Kidney (tissue), 14 donors: ENCODE results near the gene SUB1. TPM values are rescaled to one million over a fixed set of nuclear protein-coding genes. Genes with fewer than 3 reads are reported as not detected.

Experiments used
- DNase-seq, 5 donors: peaks; one replicate each; pipeline ENCODE4 v3.0.0-alpha.2; 2013 to 2020
- FAIRE-seq: peaks from 2 replicates; lab custom pipeline; 2012; peaks lifted over from hg19 to GRCh38; lab: Jason Lieb, UNC
- H3K27ac ChIP-seq, 2 donors: one replicate each; pipeline ENCODE4 v1.7.0; 2013; ENCODE audit warnings: low read depth in 2 of 2, low read length in 2 of 2, inconsistent platforms in 1 of 2
- H3K27me3 ChIP-seq: one replicate; pipeline ENCODE4 v1.7.1; 2013; ENCODE audit warnings: low read length, inconsistent platforms; ENCODE audit not compliant: control insufficient read depth, insufficient read depth
- H3K36me3 ChIP-seq, 3 donors: one replicate each; pipeline versions ENCODE4 v1.7.0 to v1.7.1; 2013; ENCODE audit warnings: low read length in 3 of 3, control low read depth in 1 of 3, inconsistent platforms in 1 of 3; ENCODE audit not compliant: insufficient read depth in 3 of 3, control insufficient read depth in 2 of 3
- H3K4me1 ChIP-seq, 3 donors: one replicate each; pipeline versions ENCODE4 v1.7.0 to v1.7.1; 2013; ENCODE audit warnings: low read length in 3 of 3, inconsistent platforms in 1 of 3, low read depth in 1 of 3; ENCODE audit not compliant: control insufficient read depth in 2 of 3, insufficient read depth in 2 of 3
- H3K4me3 ChIP-seq, 3 donors: one replicate each; pipeline versions ENCODE4 v1.7.0 to v1.8.1; 2013; ENCODE audit warnings: low read length in 3 of 3, control low read depth in 1 of 3, inconsistent platforms in 1 of 3
- H3K9ac ChIP-seq, 3 donors: one replicate each; pipeline versions ENCODE4 v1.7.0 to v1.7.1; 2013; ENCODE audit warnings: low read length in 3 of 3, control low read depth in 1 of 3, inconsistent platforms in 1 of 3
- H3K9me3 ChIP-seq, 3 donors: one replicate each; pipeline versions ENCODE4 v1.7.0 to v1.7.1; 2013; ENCODE audit warnings: low read length in 3 of 3, control low read depth in 1 of 3, inconsistent platforms in 1 of 3; ENCODE audit not compliant: control insufficient read depth in 2 of 3, insufficient read depth in 1 of 3
- CTCF ChIP-seq: IDR thresholded peaks from 3 replicates; pipeline ENCODE4 v1.5.1; 2012; ENCODE audit warnings: mild to moderate bottlenecking, moderate library complexity, borderline replicate concordance; ENCODE audit not compliant: insufficient read depth; ENCODE audit errors: extremely low read depth
- intact Hi-C: fragments of 100-400 bp; cut with DNase I; formaldehyde crosslinking; loops from one replicate; pipeline ENCODE4 v1.11.1; 2022
- polyA plus RNA-seq: library from polyadenylated mRNA; stranded (reverse); fragments of 350-450 nt; fragmentation: Illumina TruSeq; extraction: RNeasy Lipid Tissue Mini Kit (QIAGEN cat#74804); gene quantifications from one replicate; pipeline ENCODE4 v1.2.3, GENCODE V29; 2014; ENCODE audit warnings: low read depth, low replicate concordance; ENCODE audit not compliant: insufficient read depth
- total RNA-seq: library from RNA; stranded (reverse); fragmentation: NEBNext Ultra II Directional; extraction: Animal tissue kit (Norgen Biotek cat#: 25700); gene quantifications from one replicate; pipeline ENCODE4 v1.2.1, GENCODE V29; 2021
- donor health status: control.
- donor health status: control.
- donor health status: control.
- donor health status: control.
- donor health status: control.
- donor health status: DM: yes; HTN: yes; CAD: no.
- donor health status: Normal renal cell carcinoma (clear cell type).

SUB1 gene
- total and polyA plus RNA-seq, 2 donors from 2014 or later: 167 to 292 TPM

- Histone ChIP-seq H3K4me3 (peak overlapping the region; percentile 91 to 95 (median 94)), H3K36me3 (peaks cover 0 to 11% (median 6%) of the 10 kb centered on the region in 3 donors), H3K9ac (peak overlapping the region; percentile 55 to 92 (median 88)), H3K27me3 (no peaks in the 10 kb centered on the region), H3K9me3 (peaks cover 0 to 10% (median 0%) of the 10 kb centered on the region in 3 donors), H3K27ac (peak overlapping the region; percentile 98 to 99), H3K4me1 (peaks cover 0 to 7% (median 6%) of the 10 kb centered on the region in 3 donors)
- FAIRE-seq (no peak), DNase-seq (no peak)
- TF ChIP-seq CTCF: no peak
- intact Hi-C loops: loop anchor here (10.0 kb wide), 1 partner anchor 91 kb away; no protein-coding TSS in a partner anchor
Measured at GRCh38 chr5:32586276-32586599, 881 bp downstream of the SUB1 start.

GRCh38 chr5:32587067-32587551 lies 1.8 kb downstream of the SUB1 start:
- H3K27me3 ChIP-seq: no peaks in the 10 kb centered on the region
- peaks cover 0 to 7% (median 6%) of the 10 kb centered on the region in 3 donors for H3K4me1 ChIP-seq
- intact Hi-C loops: loop anchor here (10.0 kb wide), 1 partner anchor 92 kb away; no protein-coding TSS in a partner anchor
- DNase-seq (no peak), FAIRE-seq (no peak)
- peaks cover 0 to 10% (median 0%) of the 10 kb centered on the region in 3 donors for H3K9me3 ChIP-seq
- H3K27ac ChIP-seq: no peak overlapping the region
- peaks cover 1 to 19% (median 10%) of the 10 kb centered on the region in 3 donors for H3K36me3 ChIP-seq
- H3K9ac ChIP-seq: peak overlapping the region in 1 of 3 donors; percentile 55
- TF ChIP-seq CTCF: no peak
- H3K4me3 ChIP-seq: peak overlapping the region; percentile 17 to 94 (median 91)

GRCh38 chr5:32589416-32589815 lies 4.1 kb downstream of the SUB1 start:
- Histone ChIP-seq H3K4me3 (no peak overlapping the region), H3K27ac (no peak overlapping the region), H3K36me3 (peaks cover 6 to 36% (median 21%) of the 10 kb centered on the region in 3 donors), H3K27me3 (no peaks in the 10 kb centered on the region), H3K4me1 (peaks cover 0 to 7% (median 6%) of the 10 kb centered on the region in 3 donors), H3K9me3 (peaks cover 0 to 7% (median 0%) of the 10 kb centered on the region in 3 donors), H3K9ac (no peak overlapping the region)
- no peak for TF ChIP-seq CTCF
- no peak for DNase-seq
- intact Hi-C loops: loop anchor here (10.0 kb wide), 1 partner anchor 95 kb away; no protein-coding TSS in a partner anchor
- no peak for FAIRE-seq
